ENCODE measurements around the gene UBE2U.

The UBE2U gene

GRCh38 chr1:64308866-64309265 lies 105.4 kb downstream of the UBE2U start:
- Histone ChIP-seq H3K9me3 (ENCODE audit: control insufficient read depth, low read length) (no peaks in the 10 kb centered on the region), H3K36me3 (ENCODE audit: control insufficient read depth, insufficient read depth, low read length) (no peaks in the 10 kb centered on the region), H3K4me1 (ENCODE audit: control insufficient read depth, insufficient read depth, low read length) (no peaks in the 10 kb centered on the region), H3K9ac (ENCODE audit: low read length) (no peak overlapping the region), H3K4me3 (ENCODE audit: low read length) (no peak overlapping the region), H3K27me3 (ENCODE audit: control insufficient read depth, insufficient read depth, low read length) (no peaks in the 10 kb centered on the region)

GRCh38 chr1:64309431-64309831 lies 106.0 kb downstream of the UBE2U start:
- H3K4me3 ChIP-seq (ENCODE audit: low read length), result no peak overlapping the region
- H3K9ac ChIP-seq (ENCODE audit: low read length), result no peak overlapping the region
- H3K36me3 ChIP-seq (ENCODE audit: control insufficient read depth, insufficient read depth, low read length), result no peaks in the 10 kb centered on the region
- H3K9me3 ChIP-seq (ENCODE audit: control insufficient read depth, low read length), result no peaks in the 10 kb centered on the region
- no peaks in the 10 kb centered on the region for H3K4me1 ChIP-seq (ENCODE audit: control insufficient read depth, insufficient read depth, low read length)
- no peaks in the 10 kb centered on the region for H3K27me3 ChIP-seq (ENCODE audit: control insufficient read depth, insufficient read depth, low read length)

- Histone ChIP-seq H3K9ac (ENCODE audit: low read length) (no peak overlapping the region), H3K27me3 (ENCODE audit: control insufficient read depth, insufficient read depth, low read length) (no peaks in the 10 kb centered on the region), H3K4me3 (ENCODE audit: low read length) (no peak overlapping the region), H3K9me3 (ENCODE audit: control insufficient read depth, low read length) (no peaks in the 10 kb centered on the region), H3K36me3 (ENCODE audit: control insufficient read depth, insufficient read depth, low read length) (no peaks in the 10 kb centered on the region), H3K4me1 (ENCODE audit: control insufficient read depth, insufficient read depth, low read length) (no peaks in the 10 kb centered on the region)
Measured at GRCh38 chr1:64310760-64311159, 107.3 kb downstream of the UBE2U start.

GRCh38 chr1:64312431-64312830 lies 109.0 kb downstream of the UBE2U start:
- Histone ChIP-seq H3K4me1 (ENCODE audit: control insufficient read depth, insufficient read depth, low read length) (no peaks in the 10 kb centered on the region), H3K9me3 (ENCODE audit: control insufficient read depth, low read length) (no peaks in the 10 kb centered on the region), H3K27me3 (ENCODE audit: control insufficient read depth, insufficient read depth, low read length) (no peaks in the 10 kb centered on the region), H3K36me3 (ENCODE audit: control insufficient read depth, insufficient read depth, low read length) (no peaks in the 10 kb centered on the region), H3K9ac (ENCODE audit: low read length) (no peak overlapping the region), H3K4me3 (ENCODE audit: low read length) (no peak overlapping the region)

GRCh38 chr1:64315402-64315801 lies 112.0 kb downstream of the UBE2U start:
- H3K9ac ChIP-seq (ENCODE audit: low read length), result no peak overlapping the region
- H3K9me3 ChIP-seq (ENCODE audit: control insufficient read depth, low read length), result no peaks in the 10 kb centered on the region
- H3K36me3 ChIP-seq (ENCODE audit: control insufficient read depth, insufficient read depth, low read length), result no peaks in the 10 kb centered on the region
- H3K4me3 ChIP-seq (ENCODE audit: low read length), result no peak overlapping the region
- no peaks in the 10 kb centered on the region for H3K4me1 ChIP-seq (ENCODE audit: control insufficient read depth, insufficient read depth, low read length)
- H3K27me3 ChIP-seq (ENCODE audit: control insufficient read depth, insufficient read depth, low read length), result no peaks in the 10 kb centered on the region

Measured in mucosa of stomach (tissue), 1 donor.